ENCODE results near the gene ZFPM1.

ZFPM1 gene

DNA sequence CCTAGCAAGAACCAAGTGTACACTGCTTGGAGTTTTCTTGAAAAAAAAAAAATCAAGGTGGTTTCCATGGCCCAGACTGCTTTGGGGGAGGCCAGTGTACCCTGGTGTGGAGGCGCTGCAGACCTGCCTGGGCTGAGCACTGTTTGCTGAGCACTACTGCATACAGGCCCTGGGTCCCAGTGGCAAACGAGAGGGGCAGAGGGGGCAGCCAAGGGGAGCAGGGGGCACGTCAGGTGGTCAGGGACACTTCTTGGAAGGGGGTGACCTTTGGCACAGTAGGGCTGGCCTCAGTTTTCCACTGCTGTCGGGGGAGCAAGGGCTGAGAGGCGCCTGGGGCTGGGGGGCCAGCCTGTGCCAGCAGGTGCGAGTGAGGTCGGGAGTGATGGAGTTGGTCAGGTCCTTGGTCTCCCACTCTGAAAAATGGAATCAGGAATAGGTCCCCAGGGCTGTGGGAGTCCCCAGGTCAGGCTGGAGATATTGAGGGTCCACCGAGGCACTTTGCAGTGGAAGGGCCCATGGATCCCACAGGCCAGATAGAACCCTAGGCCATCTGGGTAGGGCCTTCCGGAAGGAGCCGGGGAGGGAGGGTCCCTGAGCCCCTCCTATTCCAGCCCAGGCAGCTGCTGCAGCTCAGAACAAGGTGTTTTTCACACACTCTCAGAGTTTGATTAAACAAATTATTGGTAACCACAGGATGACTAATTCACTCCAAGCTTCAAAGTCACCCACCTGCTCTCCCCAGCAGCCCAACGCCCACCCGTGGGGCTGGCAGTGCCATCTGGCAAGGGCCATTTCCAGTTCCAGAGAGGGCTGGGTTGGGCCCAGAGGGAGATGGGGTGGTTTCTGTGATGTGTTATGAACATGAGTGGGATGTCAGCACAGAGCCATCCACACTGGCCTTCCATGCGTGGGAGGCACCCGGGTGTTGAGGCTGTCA, 3.5 kb downstream of the ZFPM1 start:
- Mint-ChIP-seq H3K27me3 (ENCODE audit: low read depth) (no peaks in the 10 kb centered on the region), H3K4me3 (peak overlapping the region; percentile 66), H3K9me3 (no peaks in the 10 kb centered on the region), H3K36me3 (ENCODE audit: low read depth) (no peaks in the 10 kb centered on the region), H3K27ac (peak overlapping the region; percentile 15), H3K4me1 (ENCODE audit: low read depth) (peaks cover 14% of the 10 kb centered on the region)
- peak; percentile 62 for DNase-seq (ENCODE audit: low spot score)

GRCh38 chr16:88458039-88458772, 5.1 kb downstream of the ZFPM1 start:
- no peaks in the 10 kb centered on the region for H3K36me3 Mint-ChIP-seq (ENCODE audit: low read depth)
- no peak overlapping the region for H3K4me3 Mint-ChIP-seq
- no peak overlapping the region for H3K27ac Mint-ChIP-seq
- DNase-seq (ENCODE audit: low spot score) = no peak
- H3K27me3 Mint-ChIP-seq (ENCODE audit: low read depth) = no peaks in the 10 kb centered on the region
- H3K4me1 Mint-ChIP-seq (ENCODE audit: low read depth) = peaks cover 9% of the 10 kb centered on the region
- no peaks in the 10 kb centered on the region for H3K9me3 Mint-ChIP-seq

GRCh38 chr16:88458773-88459235, 5.7 kb downstream of the ZFPM1 start:
- no peaks in the 10 kb centered on the region for H3K36me3 Mint-ChIP-seq (ENCODE audit: low read depth)
- no peaks in the 10 kb centered on the region for H3K27me3 Mint-ChIP-seq (ENCODE audit: low read depth)
- no peak overlapping the region for H3K4me3 Mint-ChIP-seq
- H3K27ac Mint-ChIP-seq = no peak overlapping the region
- H3K4me1 Mint-ChIP-seq (ENCODE audit: low read depth) = peaks cover 9% of the 10 kb centered on the region
- DNase-seq (ENCODE audit: low spot score) = no peak
- H3K9me3 Mint-ChIP-seq = no peaks in the 10 kb centered on the region

DNA sequence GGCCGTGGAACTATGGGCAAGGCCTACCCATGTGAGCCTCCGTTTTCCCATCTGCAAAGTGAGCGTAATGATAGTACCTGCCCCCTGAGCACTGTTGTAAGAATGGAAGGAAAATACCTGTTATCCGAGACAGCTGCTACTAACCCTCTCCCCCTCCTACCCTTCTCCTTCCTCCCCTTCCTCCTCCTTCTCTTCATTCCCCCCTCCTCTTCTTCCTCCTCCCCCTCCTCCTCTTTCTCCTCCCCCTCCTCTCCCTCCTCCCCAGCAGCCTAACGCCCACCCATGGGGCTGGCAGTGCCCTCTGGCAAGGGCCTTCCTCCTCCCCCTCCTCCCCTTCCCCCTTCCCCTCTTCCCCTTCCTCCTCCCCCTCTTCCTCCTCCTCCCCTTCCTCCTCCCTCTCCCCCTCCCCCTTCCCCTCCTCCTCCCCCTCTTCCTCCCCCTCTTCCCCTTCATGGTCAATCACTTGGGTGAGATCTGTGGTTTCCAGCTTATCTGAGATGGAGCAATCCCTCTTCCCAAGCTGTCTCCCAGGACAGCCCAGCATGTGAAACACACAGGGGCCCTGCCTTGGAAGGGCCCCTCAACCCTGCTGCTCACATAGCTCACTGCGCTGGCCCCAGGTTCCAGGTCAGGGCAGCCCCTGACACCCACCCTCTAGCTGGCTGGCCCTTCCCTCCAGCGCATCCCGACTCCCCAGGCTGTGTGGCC, 6.4 kb downstream of the ZFPM1 start:
- DNase-seq (ENCODE audit: low spot score) = no peak
- Mint-ChIP-seq H3K27ac (no peak overlapping the region), H3K27me3 (ENCODE audit: low read depth) (no peaks in the 10 kb centered on the region), H3K4me3 (no peak overlapping the region), H3K36me3 (ENCODE audit: low read depth) (no peaks in the 10 kb centered on the region), H3K9me3 (no peaks in the 10 kb centered on the region), H3K4me1 (ENCODE audit: low read depth) (peaks cover 9% of the 10 kb centered on the region)

GRCh38 chr16:88460496-88461330, 7.6 kb downstream of the ZFPM1 start:
- Mint-ChIP-seq H3K9me3 (no peaks in the 10 kb centered on the region), H3K36me3 (ENCODE audit: low read depth) (no peaks in the 10 kb centered on the region), H3K27me3 (ENCODE audit: low read depth) (no peaks in the 10 kb centered on the region), H3K4me3 (no peak overlapping the region), H3K4me1 (ENCODE audit: low read depth) (peaks cover 9% of the 10 kb centered on the region), H3K27ac (no peak overlapping the region)
- DNase-seq (ENCODE audit: low spot score) = no peak

DNA sequence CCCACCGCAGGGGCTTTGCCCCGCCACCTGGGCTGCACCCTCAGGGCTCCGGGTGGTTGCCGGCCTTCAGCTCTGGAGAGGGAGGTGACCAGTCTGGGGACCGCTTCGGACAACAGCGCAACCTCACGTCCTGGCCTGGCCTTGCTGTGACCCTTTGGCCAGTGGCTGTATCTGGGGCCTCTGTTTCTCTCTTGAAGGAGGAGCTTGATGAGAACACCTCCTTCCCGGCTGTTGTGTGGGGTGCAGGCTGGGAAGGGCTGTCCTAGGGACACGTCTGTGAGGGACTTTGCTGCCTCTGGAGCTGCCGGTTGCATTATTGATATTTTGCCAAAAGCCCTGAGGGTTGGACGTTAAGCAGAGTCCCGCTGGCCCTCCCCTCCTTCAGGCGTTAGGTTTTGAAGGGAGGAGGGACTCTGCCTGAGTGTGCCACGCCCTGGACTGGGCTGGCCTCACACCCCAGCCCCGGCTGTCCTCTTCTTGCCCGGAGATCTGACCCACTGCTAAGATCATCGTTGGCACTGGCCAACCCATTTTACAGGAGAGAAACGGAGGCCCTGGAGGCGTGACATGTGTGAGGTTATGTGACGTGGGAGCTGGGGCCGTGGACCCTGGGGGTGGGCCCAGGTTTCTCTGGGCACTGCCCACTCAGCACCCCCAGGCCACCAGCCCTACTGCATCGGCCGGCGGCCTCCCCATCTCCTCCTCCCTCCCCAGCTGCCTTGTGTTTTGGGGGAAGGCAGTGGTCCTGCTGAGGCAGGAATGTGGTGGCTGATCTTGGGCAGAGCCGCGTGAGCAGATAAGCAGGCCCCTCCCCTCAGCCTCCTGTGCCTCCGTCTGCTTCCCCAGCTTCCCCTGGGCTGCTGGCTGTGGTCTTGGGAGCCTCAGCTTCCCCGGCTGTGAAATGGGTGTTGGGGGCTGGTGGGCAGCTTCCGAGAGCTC, 8.5 kb downstream of the ZFPM1 start:
- Mint-ChIP-seq H3K4me3 (no peak overlapping the region), H3K4me1 (ENCODE audit: low read depth) (peaks cover 9% of the 10 kb centered on the region), H3K27ac (no peak overlapping the region), H3K9me3 (no peaks in the 10 kb centered on the region), H3K27me3 (ENCODE audit: low read depth) (no peaks in the 10 kb centered on the region), H3K36me3 (ENCODE audit: low read depth) (no peaks in the 10 kb centered on the region)
- no peak for DNase-seq (ENCODE audit: low spot score)

DNA sequence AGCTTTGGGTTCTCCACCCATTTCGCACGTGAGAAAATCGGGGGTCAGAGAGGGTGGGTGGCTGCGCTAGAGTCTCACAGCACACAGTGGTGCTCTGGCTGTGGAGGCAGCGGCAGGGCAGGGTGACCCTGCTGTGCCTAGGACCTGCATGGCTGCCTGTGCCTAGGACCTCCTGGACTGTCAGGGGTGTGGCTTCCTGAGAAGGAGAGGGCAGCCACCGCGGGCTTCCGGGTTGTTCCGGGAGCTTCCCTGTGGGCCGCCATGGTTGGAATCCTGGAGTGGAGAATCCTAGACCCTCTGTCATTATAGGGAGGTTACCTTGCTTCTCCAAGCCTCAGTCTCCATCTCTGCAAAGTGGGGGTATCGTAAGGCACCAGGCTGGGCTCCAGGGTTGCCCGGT, 9.3 kb downstream of the ZFPM1 start:
- Mint-ChIP-seq H3K27ac (no peak overlapping the region), H3K4me3 (no peak overlapping the region), H3K36me3 (ENCODE audit: low read depth) (no peaks in the 10 kb centered on the region), H3K4me1 (ENCODE audit: low read depth) (peaks cover 9% of the 10 kb centered on the region), H3K9me3 (no peaks in the 10 kb centered on the region), H3K27me3 (ENCODE audit: low read depth) (no peaks in the 10 kb centered on the region)
- no peak for DNase-seq (ENCODE audit: low spot score)

DNA sequence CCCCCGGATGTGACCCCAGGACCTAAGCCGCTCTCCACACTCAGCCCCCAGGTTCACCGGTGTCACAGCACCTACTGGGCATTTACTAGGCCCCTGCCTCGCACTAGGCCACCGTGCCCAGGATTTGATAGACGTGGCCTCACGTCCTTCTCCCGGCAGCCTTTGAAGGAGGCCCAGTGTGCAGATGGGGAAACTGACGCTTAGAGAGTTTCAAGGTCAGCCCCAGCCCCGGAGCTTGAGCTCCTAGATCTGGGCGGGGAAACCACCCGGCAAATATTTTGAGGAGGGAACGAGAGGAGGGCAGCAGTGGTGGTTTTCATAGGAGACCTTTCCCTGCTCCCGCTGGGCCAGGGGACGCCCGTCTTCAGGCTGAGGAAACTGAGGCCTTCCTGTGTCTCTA, 10.3 kb downstream of the ZFPM1 start:
- H3K27ac Mint-ChIP-seq = no peak overlapping the region
- no peak for DNase-seq (ENCODE audit: low spot score)
- H3K27me3 Mint-ChIP-seq (ENCODE audit: low read depth) = no peaks in the 10 kb centered on the region
- H3K36me3 Mint-ChIP-seq (ENCODE audit: low read depth) = no peaks in the 10 kb centered on the region
- peaks cover 9% of the 10 kb centered on the region for H3K4me1 Mint-ChIP-seq (ENCODE audit: low read depth)
- H3K9me3 Mint-ChIP-seq = no peaks in the 10 kb centered on the region
- H3K4me3 Mint-ChIP-seq = no peak overlapping the region

DNA sequence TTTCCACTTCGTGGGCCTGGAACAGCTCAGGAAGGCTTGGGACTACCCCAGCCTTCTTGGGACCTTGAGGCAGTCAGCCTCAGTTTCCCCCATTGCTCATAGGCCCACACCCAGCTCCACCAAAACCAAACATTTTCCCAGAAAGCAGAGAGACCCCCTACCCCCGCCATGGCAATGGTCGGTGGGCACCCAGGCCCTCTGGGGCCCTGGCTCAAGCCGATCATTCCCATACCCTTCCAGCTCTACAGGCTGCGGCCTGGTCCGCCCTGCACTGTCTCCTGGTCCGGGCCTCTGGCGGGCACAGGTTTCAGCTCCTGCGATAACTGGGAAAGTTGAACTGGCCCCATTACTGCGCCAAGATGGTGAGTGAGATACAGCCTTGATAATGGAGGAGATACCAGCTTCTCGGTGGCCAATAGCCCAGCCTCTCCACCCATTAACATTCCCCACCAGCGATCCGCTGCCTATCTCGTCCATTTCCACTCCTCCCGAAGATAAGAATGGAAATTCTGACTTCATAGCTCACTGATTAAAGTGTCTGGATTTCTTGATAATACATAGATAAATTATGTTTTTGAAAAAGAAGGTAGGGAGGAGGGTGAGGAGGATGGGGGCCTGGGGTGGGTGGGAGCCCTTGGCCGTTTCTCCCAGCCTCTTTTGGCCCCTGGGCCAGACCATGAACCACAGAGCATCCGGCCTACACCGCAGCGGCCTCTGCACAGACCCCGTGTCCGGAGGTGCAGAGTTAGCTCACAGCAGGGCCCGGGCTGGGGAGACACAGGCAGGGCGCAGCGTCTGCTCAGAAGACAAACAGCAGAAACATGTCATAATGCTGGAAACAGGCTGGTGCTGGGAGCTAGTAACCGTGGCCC, 11.6 kb downstream of the ZFPM1 start:
- Mint-ChIP-seq H3K4me1 (ENCODE audit: low read depth) (peaks cover 12% of the 10 kb centered on the region), H3K9me3 (no peaks in the 10 kb centered on the region), H3K27me3 (ENCODE audit: low read depth) (no peaks in the 10 kb centered on the region), H3K36me3 (ENCODE audit: low read depth) (no peaks in the 10 kb centered on the region), H3K27ac (no peak overlapping the region), H3K4me3 (no peak overlapping the region)
- no peak for DNase-seq (ENCODE audit: low spot score)

- no peaks in the 10 kb centered on the region for H3K9me3 Mint-ChIP-seq
- H3K27me3 Mint-ChIP-seq (ENCODE audit: low read depth) = no peaks in the 10 kb centered on the region
- DNase-seq (ENCODE audit: low spot score) = no peak
- H3K27ac Mint-ChIP-seq = no peak overlapping the region
- H3K4me1 Mint-ChIP-seq (ENCODE audit: low read depth) = peaks cover 11% of the 10 kb centered on the region
- no peaks in the 10 kb centered on the region for H3K36me3 Mint-ChIP-seq (ENCODE audit: low read depth)
- no peak overlapping the region for H3K4me3 Mint-ChIP-seq
These were observed 12.4 kb downstream of the ZFPM1 start for GRCh38 chr16:88465387-88465983.

- peaks cover 11% of the 10 kb centered on the region for H3K4me1 Mint-ChIP-seq (ENCODE audit: low read depth)
- H3K27me3 Mint-ChIP-seq (ENCODE audit: low read depth) = no peaks in the 10 kb centered on the region
- H3K4me3 Mint-ChIP-seq = no peak overlapping the region
- no peaks in the 10 kb centered on the region for H3K9me3 Mint-ChIP-seq
- no peak for DNase-seq (ENCODE audit: low spot score)
- no peak overlapping the region for H3K27ac Mint-ChIP-seq
- no peaks in the 10 kb centered on the region for H3K36me3 Mint-ChIP-seq (ENCODE audit: low read depth)
These were observed 13.2 kb downstream of the ZFPM1 start for GRCh38 chr16:88466175-88466862.

Data from T-helper 2 cell treated with Interferon-gamma antibody and Interleukin-4, amounts not matched to agents 5 μg/mL and 100 μg/mL, for 36 hours (primary cell).